GM21529 (cell line): Measurements from ENCODE around the gene CD302.
"Not testable (repeated sequence)": the region's sequence is repeated elsewhere in the genome, so short reads cannot be mapped to it uniquely, and the experiment has no call there.

Source experiments
- ATAC-seq: cut with Tn5 transposase; IDR thresholded peaks from one replicate; pipeline ENCODE4 v1.9.1; 2021; ENCODE audit not compliant: unreplicated experiment

Gene CD302

GRCh38 chr2:159755788-159756187 is 42.2 kb downstream of the CD302 start:
- no peak for ATAC-seq

GRCh38 chr2:159755014-159755413 is 43.0 kb downstream of the CD302 start:
- ATAC-seq: no peak

DNA sequence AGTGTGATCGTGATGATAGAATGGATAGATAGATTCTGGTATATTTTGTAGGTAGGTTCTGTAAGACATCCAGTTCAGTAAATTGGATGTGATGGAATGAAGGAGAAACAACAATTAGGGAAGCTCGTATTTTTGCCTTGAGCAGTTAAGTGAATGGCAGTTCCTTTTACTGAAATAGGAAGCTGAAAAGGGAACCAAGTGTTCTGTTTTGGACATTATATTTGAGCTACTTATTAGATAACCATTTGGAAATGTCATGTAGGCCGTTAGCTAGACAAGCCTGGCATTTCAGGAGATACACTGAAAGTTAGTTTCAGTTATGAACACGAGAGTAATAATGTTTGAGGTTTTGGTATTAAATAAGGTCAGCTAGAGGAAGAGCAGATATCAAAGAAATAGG is 44.2 kb downstream of the CD302 start:
- ATAC-seq: no peak

DNA sequence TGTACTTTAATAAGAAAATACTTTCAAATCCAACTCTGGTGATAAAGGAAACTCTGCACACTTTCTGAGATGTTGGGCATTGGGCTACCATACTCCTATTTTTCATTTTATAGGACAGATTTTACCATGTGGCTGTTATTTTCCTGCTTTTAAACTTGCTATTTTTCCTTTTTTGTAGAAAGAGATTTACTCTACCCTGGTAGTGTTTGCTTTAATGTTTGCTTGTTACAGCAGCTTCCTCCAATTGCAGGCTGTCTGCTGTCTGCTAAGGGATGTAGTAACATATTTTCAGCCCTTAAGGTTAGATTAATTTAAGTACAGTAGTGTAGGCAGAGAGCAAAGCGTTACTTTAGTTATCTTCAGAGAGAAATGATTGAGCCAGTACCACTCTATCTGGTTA is 47.1 kb downstream of the CD302 start:
- ATAC-seq: no peak

DNA sequence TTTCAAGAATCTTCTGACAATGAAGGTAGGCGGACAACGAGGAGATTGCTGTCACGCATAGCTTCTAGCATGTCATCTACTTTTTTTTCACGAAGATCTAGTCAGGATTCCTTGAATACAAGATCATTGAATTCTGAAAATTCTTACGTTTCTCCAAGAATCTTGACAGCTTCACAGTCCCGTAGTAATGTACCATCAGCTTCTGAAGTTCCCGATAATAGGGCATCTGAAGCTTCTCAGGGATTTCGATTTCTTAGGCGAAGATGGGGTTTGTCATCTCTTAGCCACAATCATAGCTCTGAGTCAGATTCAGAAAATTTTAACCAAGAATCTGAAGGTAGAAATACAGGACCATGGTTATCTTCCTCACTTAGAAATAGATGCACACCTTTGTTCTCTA is 49.9 kb downstream of the CD302 start:
- ATAC-seq: no peak

GRCh38 chr2:159745237-159745636 is 52.8 kb downstream of the CD302 start:
- not testable (repeated sequence) for ATAC-seq

DNA sequence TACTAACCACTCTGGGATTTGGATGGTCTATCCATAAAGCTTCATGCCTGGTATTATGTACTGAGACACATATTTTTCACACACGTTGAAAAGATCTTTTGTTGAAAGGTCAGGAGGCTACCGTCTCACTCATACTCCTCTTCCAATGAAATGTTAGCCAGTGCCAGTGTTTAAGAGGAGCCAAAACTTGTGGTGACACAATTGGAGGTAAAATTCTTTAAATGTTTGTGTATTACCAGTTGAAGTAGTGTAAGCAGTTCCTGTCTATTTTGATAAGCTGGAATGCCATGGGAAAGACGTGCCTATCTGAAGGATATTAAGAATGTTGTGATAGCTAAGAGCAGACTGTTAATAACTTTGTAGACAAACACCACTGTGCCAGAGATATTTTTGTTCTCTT is 53.6 kb downstream of the CD302 start:
- ATAC-seq: no peak

DNA sequence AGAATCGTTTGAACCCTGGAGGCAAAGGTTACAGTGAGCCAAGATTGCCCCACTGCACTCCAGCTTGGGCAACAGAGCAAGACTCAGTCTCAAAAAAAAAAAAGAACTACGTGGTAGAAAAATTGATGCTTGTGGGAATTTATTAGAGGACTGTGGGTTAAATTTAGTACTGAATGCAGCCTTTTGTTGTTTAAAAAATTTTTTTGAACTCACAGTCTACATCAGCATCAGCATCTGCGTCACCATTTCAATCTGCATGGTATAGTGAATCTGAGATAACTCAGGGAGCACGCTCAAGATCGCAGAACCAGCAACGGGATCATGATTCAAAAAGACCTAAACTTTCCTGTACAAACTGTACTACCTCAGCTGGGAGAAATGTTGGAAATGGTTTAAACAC is 55.2 kb downstream of the CD302 start:
- no peak for ATAC-seq

GRCh38 chr2:159738509-159739390 is 59.3 kb downstream of the CD302 start:
- no peak for ATAC-seq

- ATAC-seq: no peak
Observed at GRCh38 chr2:159737917-159738296, 60.1 kb downstream of the CD302 start.

DNA sequence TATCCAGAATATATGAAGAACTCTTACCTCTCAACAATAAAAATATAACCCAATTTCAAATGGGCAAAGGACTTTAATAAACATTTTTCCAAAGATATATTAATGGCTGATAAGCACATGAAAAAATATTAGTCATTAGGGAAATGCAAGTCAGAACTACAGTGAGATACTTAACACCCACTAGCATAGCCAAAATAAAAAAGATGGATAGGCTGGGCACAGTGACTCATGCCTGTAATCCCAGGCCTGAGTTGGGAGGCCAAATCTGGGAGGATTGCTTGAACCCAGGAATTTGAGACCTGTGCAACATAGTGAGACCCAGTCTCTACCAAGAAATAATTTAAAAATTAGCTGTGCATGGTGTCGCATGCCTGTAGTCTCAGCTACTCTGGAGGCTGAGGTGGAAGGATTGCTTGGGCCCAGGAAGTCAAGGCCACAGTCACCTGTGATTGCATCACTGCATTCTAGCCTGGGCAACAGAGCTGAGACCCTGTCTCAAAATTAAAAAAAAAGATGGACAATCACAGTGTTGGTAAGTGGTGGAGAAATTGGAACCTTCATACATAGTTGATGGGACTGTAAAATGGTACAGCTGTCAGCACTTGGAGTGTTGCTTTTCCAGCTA is 60.6 kb downstream of the CD302 start:
- no peak for ATAC-seq

DNA sequence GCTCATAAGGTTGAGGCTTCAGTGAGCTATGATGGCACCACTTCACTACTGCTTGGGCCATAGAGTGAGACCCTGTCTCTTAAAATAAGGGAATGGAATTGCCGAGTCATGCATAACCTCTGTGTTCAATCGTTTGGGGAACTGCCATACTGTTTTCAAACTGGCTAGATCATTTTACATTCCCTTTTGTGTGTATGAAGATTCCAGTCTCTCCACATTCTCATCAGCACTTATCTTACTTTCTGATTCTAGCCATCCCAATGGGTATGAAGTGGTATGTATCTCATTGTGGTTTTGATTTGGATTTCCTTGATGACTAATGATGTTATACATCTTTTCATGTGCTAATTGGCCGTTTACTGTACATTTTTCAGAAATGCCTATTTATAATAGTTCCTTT is 62.0 kb downstream of the CD302 start:
- no peak for ATAC-seq

- no peak for ATAC-seq
Observed at GRCh38 chr2:159735648-159736047, 62.4 kb downstream of the CD302 start.

- no peak for ATAC-seq
Observed at GRCh38 chr2:159728629-159729028, 69.4 kb downstream of the CD302 start.

- ATAC-seq: no peak
Observed at GRCh38 chr2:159725713-159726112, 72.3 kb downstream of the CD302 start.

GRCh38 chr2:159724795-159725572 is 73.0 kb downstream of the CD302 start:
- ATAC-seq: not testable (repeated sequence)

- ATAC-seq: no peak
Observed at GRCh38 chr2:159722580-159722979, 75.4 kb downstream of the CD302 start.

- ATAC-seq: no peak
Observed at GRCh38 chr2:159720676-159721075, 77.3 kb downstream of the CD302 start.
